ENCODE measurements around the gene HPCAL1.

HPCAL1 gene

DNA sequence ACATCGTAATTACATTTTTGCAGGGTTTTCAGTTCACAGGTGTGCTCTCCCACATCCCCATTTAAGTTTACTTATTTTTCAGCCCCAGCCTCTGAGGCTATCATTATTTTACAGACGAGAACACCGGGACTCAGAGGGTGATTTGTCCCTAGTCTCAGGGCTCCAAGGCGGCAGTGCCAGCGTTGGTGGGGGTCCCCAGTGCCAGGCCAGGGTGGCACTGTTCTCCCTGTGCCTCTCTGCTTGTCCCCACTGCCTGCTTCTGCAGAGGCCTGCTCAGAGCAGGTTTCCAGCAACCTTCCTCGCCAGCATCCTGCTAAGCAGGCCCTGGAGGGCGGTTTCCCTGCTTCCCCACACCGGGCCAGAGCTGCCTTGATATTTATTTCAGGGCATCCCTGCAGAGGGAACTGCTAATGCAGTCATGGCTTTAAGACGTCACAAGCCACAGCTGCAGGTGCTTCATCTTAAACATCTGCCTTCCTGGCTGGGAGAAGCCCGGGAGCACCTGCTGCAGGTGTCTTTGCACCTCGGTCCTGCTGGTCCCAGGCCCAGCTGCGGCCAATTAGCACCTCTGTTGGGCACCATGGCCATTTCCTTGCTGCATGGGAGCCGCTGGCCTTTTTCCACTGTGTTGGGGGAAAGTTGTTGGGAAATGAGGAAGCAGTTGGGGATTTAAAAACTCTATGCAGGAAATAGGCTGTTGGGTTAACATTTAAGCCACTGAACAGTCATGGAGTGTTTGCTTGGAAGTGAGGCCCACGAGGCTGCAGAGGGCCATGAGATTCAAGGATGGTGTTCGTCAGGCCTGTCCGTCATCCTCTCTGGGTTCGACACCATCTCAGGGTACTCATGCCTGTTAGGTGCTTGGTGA, 22.8 kb downstream of the HPCAL1 start:
- peak; percentile 76 for DNase-seq

- DNase-seq = no peak
Observed at GRCh38 chr2:10326151-10326616, 23.5 kb downstream of the HPCAL1 start.

DNA sequence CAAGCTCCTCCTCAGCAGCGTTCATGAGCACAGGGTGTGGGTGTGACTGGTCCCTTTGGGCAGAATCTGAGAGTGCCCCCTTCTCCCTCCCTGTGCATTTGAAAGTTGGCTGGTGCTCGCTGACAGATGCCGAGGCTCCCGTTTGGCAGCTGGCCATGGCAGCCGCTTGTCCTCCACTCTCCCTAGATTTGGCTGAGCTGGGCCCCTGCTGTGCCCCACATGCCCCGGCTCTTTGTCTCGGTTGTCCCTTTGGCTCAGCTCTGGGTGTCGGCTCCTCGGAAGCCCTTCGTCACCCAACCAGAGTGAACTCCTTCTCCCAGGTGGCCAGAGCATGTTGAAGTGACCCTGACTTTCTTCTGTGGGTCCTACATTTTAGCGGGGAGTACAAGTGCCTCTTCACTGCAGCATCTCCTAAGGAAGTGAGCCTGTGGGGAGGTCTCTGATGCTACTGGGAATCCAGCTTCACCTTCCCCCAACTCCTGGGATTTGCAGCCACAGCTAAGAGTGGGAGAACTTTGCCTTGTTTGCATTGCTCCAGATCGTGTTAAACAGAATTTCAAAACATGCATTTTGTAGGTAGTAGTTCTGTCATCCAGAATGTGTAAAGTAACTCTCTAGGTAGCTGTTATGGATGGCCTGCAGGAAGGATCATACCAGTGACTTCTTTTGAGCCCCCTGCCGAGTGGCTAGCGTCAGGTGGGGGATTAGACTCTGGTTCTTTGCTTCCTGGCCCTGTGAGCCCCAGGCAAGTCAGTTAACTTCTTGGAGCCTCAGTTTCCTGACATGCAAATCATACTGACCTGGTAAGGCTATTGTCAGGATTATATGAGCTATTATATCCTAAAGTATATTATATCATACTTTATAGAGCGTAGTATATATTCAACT, 24.2 kb downstream of the HPCAL1 start:
- peak; percentile 72 for DNase-seq

GRCh38 chr2:10327896-10328669, 25.4 kb downstream of the HPCAL1 start:
- no peak for DNase-seq

- no peak for DNase-seq
Observed at GRCh38 chr2:10328670-10329579, 26.2 kb downstream of the HPCAL1 start.

DNA sequence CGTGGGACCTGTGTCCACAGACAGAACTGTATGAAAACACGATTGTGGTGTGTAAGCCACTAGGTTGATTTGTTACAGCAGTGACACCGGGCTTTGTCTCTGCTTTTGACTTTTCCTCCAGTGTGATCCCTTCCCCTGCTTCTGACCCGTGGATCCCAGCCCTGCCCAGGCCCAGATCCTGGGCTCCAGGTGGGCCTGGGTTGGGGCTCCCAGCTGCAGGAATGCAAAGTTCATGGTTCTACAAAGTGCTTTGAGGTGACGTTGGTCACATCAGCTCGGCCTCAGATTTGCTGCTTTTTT, 26.8 kb downstream of the HPCAL1 start:
- no peak for DNase-seq

GRCh38 chr2:10329880-10330699, 27.4 kb downstream of the HPCAL1 start:
- DNase-seq = no peak

GRCh38 chr2:10330700-10331026, 28.0 kb downstream of the HPCAL1 start:
- DNase-seq = no peak

DNA sequence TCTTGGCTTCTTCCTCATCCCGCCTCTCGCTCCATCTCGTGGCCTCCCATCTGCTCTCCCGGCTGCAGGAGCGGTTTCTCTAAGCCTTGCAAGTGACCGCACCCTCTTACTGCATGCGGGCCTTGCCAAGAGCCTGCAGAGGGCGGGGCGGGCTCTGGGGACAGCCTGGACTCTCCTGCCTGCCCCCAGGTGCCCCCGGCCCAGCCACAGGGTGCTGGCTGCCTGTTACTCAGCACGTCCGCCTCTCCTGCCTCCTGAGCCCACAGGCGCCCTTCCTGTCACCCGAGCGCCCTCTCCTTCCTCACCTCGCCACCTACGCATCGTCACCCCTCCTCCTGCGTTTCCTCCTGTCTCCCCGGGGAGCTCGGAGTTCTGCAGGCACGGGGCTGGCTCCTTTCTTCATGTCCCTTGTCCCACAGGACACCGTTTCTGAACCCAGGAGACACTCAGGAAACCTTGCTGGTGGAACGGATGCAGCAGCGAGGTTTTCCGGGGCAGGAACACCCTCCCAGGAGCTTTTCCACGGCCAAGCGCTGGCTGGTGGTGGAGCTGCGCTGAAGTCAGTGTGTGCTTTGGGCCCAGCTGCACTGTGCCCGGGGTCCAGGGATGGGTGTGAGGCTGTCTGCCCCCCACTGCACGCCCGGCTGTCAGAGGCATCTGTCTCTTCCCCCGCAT, 28.5 kb downstream of the HPCAL1 start:
- DNase-seq = no peak

GRCh38 chr2:10331702-10332401, 29.1 kb downstream of the HPCAL1 start:
- DNase-seq = no peak

GRCh38 chr2:10332402-10333246, 29.9 kb downstream of the HPCAL1 start:
- DNase-seq = no peak

GRCh38 chr2:10333247-10333613, 30.5 kb downstream of the HPCAL1 start:
- no peak for DNase-seq

GRCh38 chr2:10333966-10334365, 31.3 kb downstream of the HPCAL1 start:
- DNase-seq = no peak

- no peak for DNase-seq
Observed at GRCh38 chr2:10335046-10335840, 32.5 kb downstream of the HPCAL1 start.

GRCh38 chr2:10336283-10336682, 33.6 kb downstream of the HPCAL1 start:
- DNase-seq = no peak

DNA sequence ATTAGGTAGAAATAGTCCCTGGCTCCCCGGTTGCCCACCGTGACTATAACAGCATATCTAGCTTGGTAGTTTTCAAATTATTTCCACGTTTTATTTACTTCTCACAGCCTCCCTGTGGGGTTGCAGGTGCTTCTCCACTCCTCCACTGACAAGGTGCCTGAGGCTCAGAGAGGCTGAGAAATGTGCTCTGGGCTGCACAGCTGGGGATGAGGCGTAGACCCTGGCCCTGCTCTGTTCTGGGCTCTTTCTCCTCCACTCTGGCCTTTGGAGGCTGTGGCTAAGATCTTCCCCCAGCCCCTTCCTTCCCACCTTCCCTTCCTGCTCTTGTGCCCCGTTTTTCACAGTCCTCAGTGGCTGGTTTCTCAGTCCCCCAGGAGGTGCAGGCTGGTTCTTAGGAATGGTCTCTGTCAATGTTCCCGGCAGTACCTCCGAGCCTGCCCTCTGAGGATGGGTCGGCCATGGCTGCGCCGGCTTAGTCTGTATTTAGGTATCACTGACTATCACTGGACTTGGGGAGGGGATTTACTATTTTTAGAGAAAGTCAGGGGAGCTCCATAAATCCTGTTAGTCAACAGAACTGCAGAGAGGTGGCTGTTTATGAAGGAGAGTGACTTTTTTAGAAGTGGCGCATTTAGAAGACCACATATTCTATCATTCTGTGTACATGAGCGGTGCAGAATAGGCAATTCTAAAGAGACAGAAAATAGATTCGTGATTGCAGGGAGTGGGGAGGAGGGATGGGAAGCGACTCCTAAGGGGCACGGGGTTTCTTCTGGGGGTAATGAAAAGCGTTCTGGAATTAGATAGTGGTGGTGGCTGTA, 35.0 kb downstream of the HPCAL1 start:
- DNase-seq = no peak
